ENCODE results near the gene CAMSAP1.

Gene CAMSAP1

GRCh38 chr9:135849181-135849580 lies 58.2 kb downstream of the CAMSAP1 start:
- no peak overlapping the region for H3K23ac ChIP-seq (ENCODE audit: low read depth, low read length, poor library complexity)
- no peak overlapping the region for H4K91ac ChIP-seq (ENCODE audit: low read depth, low read length, poor library complexity)
- no peak overlapping the region for H3K9ac ChIP-seq (ENCODE audit: low read depth, low read length, poor library complexity)
- no peaks in the 10 kb centered on the region for H3K27me3 ChIP-seq (ENCODE audit: control insufficient read depth in 3 of 3, insufficient read depth in 3 of 3, low read depth in 1 of 3, low read length in 3 of 3)
- H4K8ac ChIP-seq (ENCODE audit: low read depth, low read length): no peak overlapping the region
- no peak overlapping the region for H3K4ac ChIP-seq (ENCODE audit: low read length)
- H3K14ac ChIP-seq (ENCODE audit: low read length): no peak overlapping the region
- no peak overlapping the region for H3K18ac ChIP-seq (ENCODE audit: low read length)
- H2AK5ac ChIP-seq (ENCODE audit: low read depth, low read length): no peak overlapping the region
- no peak for DNase-seq (ENCODE audit: low spot score)
- H3K4me1 ChIP-seq (ENCODE audit: control insufficient read depth in 2 of 2, insufficient read depth in 1 of 2, low read depth in 1 of 2, low read length in 2 of 2): peaks cover 5 to 6% of the 10 kb centered on the region in 2 donors
- no peak overlapping the region for H2BK5ac ChIP-seq (ENCODE audit: low read length)
- no peak overlapping the region for H2BK12ac ChIP-seq (ENCODE audit: low read length)
- no peak overlapping the region for H2AFZ ChIP-seq (ENCODE audit: low read length)
- peaks cover 18 to 71% of the 10 kb centered on the region in 2 donors for H3K36me3 ChIP-seq (replicated peaks in 1 of 2; ENCODE audit: control insufficient read depth in 2 of 2, insufficient read depth in 2 of 2, low read length in 2 of 2)
- H2BK15ac ChIP-seq (ENCODE audit: low read length): no peak overlapping the region
- H3K79me1 ChIP-seq (ENCODE audit: low read depth, low read length): peaks cover 8% of the 10 kb centered on the region
- no peak overlapping the region for H3K4me3 ChIP-seq (ENCODE audit: low read length in 2 of 2)
- no peak overlapping the region for H2BK120ac ChIP-seq (ENCODE audit: low read depth, low read length)
- no peak overlapping the region for H3K27ac ChIP-seq (replicated peaks; ENCODE audit: low read length)
- WGBS, 2 donors (ENCODE audit: extremely low coverage in 2 of 2, insufficient read length in 2 of 2, insufficient replicate concordance in 1 of 2): no CpG with 5 or more reads among the region's 8 CpGs
- peaks cover 0 to 11% of the 10 kb centered on the region in 2 donors for H3K9me3 ChIP-seq (replicated peaks in 1 of 2; ENCODE audit: control insufficient read depth in 2 of 2, insufficient read depth in 1 of 2, low read depth in 1 of 2, low read length in 2 of 2)
- no peak overlapping the region for H3K4me2 ChIP-seq (ENCODE audit: insufficient read depth, low read length, poor library complexity, severe bottlenecking)

- Histone ChIP-seq H4K91ac (ENCODE audit: low read depth, low read length, poor library complexity) (no peak overlapping the region), H3K14ac (ENCODE audit: low read length) (no peak overlapping the region), H3K9me3 (replicated peaks in 1 of 2; ENCODE audit: control insufficient read depth in 2 of 2, insufficient read depth in 1 of 2, low read depth in 1 of 2, low read length in 2 of 2) (peaks cover 0 to 15% of the 10 kb centered on the region in 2 donors), H4K8ac (ENCODE audit: low read depth, low read length) (no peak overlapping the region), H3K36me3 (replicated peaks in 1 of 2; ENCODE audit: control insufficient read depth in 2 of 2, insufficient read depth in 2 of 2, low read length in 2 of 2) (peaks cover 18 to 68% of the 10 kb centered on the region in 2 donors), H2BK120ac (ENCODE audit: low read depth, low read length) (no peak overlapping the region), H3K27me3 (ENCODE audit: control insufficient read depth in 3 of 3, insufficient read depth in 3 of 3, low read depth in 1 of 3, low read length in 3 of 3) (no peaks in the 10 kb centered on the region), H3K18ac (ENCODE audit: low read length) (no peak overlapping the region), H3K79me1 (ENCODE audit: low read depth, low read length) (peaks cover 8% of the 10 kb centered on the region), H3K27ac (replicated peaks; ENCODE audit: low read length) (no peak overlapping the region), H3K4me3 (ENCODE audit: low read length in 2 of 2) (no peak overlapping the region), H2BK12ac (ENCODE audit: low read length) (no peak overlapping the region), H3K4me2 (ENCODE audit: insufficient read depth, low read length, poor library complexity, severe bottlenecking) (no peak overlapping the region), H3K9ac (ENCODE audit: low read depth, low read length, poor library complexity) (no peak overlapping the region), H2BK15ac (ENCODE audit: low read length) (no peak overlapping the region), H3K4me1 (ENCODE audit: control insufficient read depth in 2 of 2, insufficient read depth in 1 of 2, low read depth in 1 of 2, low read length in 2 of 2) (peaks cover 5 to 6% of the 10 kb centered on the region in 2 donors), H2AFZ (ENCODE audit: low read length) (no peak overlapping the region), H3K23ac (ENCODE audit: low read depth, low read length, poor library complexity) (no peak overlapping the region), H3K4ac (ENCODE audit: low read length) (no peak overlapping the region), H2AK5ac (ENCODE audit: low read depth, low read length) (no peak overlapping the region), H2BK5ac (ENCODE audit: low read length) (no peak overlapping the region)
- no peak for DNase-seq (ENCODE audit: low spot score)
- WGBS, 2 donors (ENCODE audit: extremely low coverage in 2 of 2, insufficient read length in 2 of 2, insufficient replicate concordance in 1 of 2): no CpG with 5 or more reads among the region's 13 CpGs
Observed at GRCh38 chr9:135848341-135849047, 58.9 kb downstream of the CAMSAP1 start.

GRCh38 chr9:135847833-135848232 lies 59.5 kb downstream of the CAMSAP1 start:
- Histone ChIP-seq H3K27me3 (ENCODE audit: control insufficient read depth in 3 of 3, insufficient read depth in 3 of 3, low read depth in 1 of 3, low read length in 3 of 3) (no peaks in the 10 kb centered on the region), H2BK120ac (ENCODE audit: low read depth, low read length) (no peak overlapping the region), H3K27ac (replicated peaks; ENCODE audit: low read length) (no peak overlapping the region), H3K9me3 (replicated peaks in 1 of 2; ENCODE audit: control insufficient read depth in 2 of 2, insufficient read depth in 1 of 2, low read depth in 1 of 2, low read length in 2 of 2) (peaks cover 0 to 15% of the 10 kb centered on the region in 2 donors), H4K91ac (ENCODE audit: low read depth, low read length, poor library complexity) (no peak overlapping the region), H3K79me1 (ENCODE audit: low read depth, low read length) (peaks cover 8% of the 10 kb centered on the region), H3K4me1 (ENCODE audit: control insufficient read depth in 2 of 2, insufficient read depth in 1 of 2, low read depth in 1 of 2, low read length in 2 of 2) (peaks cover 5 to 6% of the 10 kb centered on the region in 2 donors), H3K18ac (ENCODE audit: low read length) (no peak overlapping the region), H4K8ac (ENCODE audit: low read depth, low read length) (no peak overlapping the region), H3K4me2 (ENCODE audit: insufficient read depth, low read length, poor library complexity, severe bottlenecking) (no peak overlapping the region), H3K4me3 (ENCODE audit: low read length in 2 of 2) (no peak overlapping the region), H2AFZ (ENCODE audit: low read length) (no peak overlapping the region), H2AK5ac (ENCODE audit: low read depth, low read length) (no peak overlapping the region), H3K9ac (ENCODE audit: low read depth, low read length, poor library complexity) (no peak overlapping the region), H3K14ac (ENCODE audit: low read length) (no peak overlapping the region), H2BK15ac (ENCODE audit: low read length) (no peak overlapping the region), H3K4ac (ENCODE audit: low read length) (no peak overlapping the region), H2BK12ac (ENCODE audit: low read length) (no peak overlapping the region), H2BK5ac (ENCODE audit: low read length) (no peak overlapping the region), H3K36me3 (replicated peaks in 1 of 2; ENCODE audit: control insufficient read depth in 2 of 2, insufficient read depth in 2 of 2, low read length in 2 of 2) (peaks cover 15 to 61% of the 10 kb centered on the region in 2 donors), H3K23ac (ENCODE audit: low read depth, low read length, poor library complexity) (no peak overlapping the region)
- WGBS, 2 donors (ENCODE audit: extremely low coverage in 2 of 2, insufficient read length in 2 of 2, insufficient replicate concordance in 1 of 2): no CpG with 5 or more reads among the region's 1 CpG
- no peak for DNase-seq (ENCODE audit: low spot score)

GRCh38 chr9:135840539-135840938 lies 66.8 kb downstream of the CAMSAP1 start:
- H3K9me3 ChIP-seq (replicated peaks in 1 of 2; ENCODE audit: control insufficient read depth in 2 of 2, insufficient read depth in 1 of 2, low read depth in 1 of 2, low read length in 2 of 2): peaks cover 2 to 6% of the 10 kb centered on the region in 2 donors
- peaks cover 18 to 59% of the 10 kb centered on the region in 2 donors for H3K36me3 ChIP-seq (replicated peaks in 1 of 2; ENCODE audit: control insufficient read depth in 2 of 2, insufficient read depth in 2 of 2, low read length in 2 of 2)
- no peak overlapping the region for H3K23ac ChIP-seq (ENCODE audit: low read depth, low read length, poor library complexity)
- H2AFZ ChIP-seq (ENCODE audit: low read length): no peak overlapping the region
- no peak overlapping the region for H3K4ac ChIP-seq (ENCODE audit: low read length)
- H3K4me2 ChIP-seq (ENCODE audit: insufficient read depth, low read length, poor library complexity, severe bottlenecking): no peak overlapping the region
- H3K4me1 ChIP-seq (ENCODE audit: control insufficient read depth in 2 of 2, insufficient read depth in 1 of 2, low read depth in 1 of 2, low read length in 2 of 2): peaks cover 0 to 7% of the 10 kb centered on the region in 2 donors
- H4K91ac ChIP-seq (ENCODE audit: low read depth, low read length, poor library complexity): no peak overlapping the region
- no peak overlapping the region for H3K27ac ChIP-seq (replicated peaks; ENCODE audit: low read length)
- DNase-seq (ENCODE audit: low spot score): no peak
- H3K9ac ChIP-seq (ENCODE audit: low read depth, low read length, poor library complexity): no peak overlapping the region
- no peak overlapping the region for H3K4me3 ChIP-seq (ENCODE audit: low read length in 2 of 2)
- H2BK5ac ChIP-seq (ENCODE audit: low read length): no peak overlapping the region
- peaks cover 34% of the 10 kb centered on the region for H3K79me1 ChIP-seq (ENCODE audit: low read depth, low read length)
- H2BK12ac ChIP-seq (ENCODE audit: low read length): no peak overlapping the region
- WGBS, 2 donors (ENCODE audit: extremely low coverage in 2 of 2, insufficient read length in 2 of 2, insufficient replicate concordance in 1 of 2): no CpG with 5 or more reads among the region's 7 CpGs
- no peak overlapping the region for H2BK120ac ChIP-seq (ENCODE audit: low read depth, low read length)
- no peak overlapping the region for H2AK5ac ChIP-seq (ENCODE audit: low read depth, low read length)
- no peak overlapping the region for H4K8ac ChIP-seq (ENCODE audit: low read depth, low read length)
- no peak overlapping the region for H2BK15ac ChIP-seq (ENCODE audit: low read length)
- no peak overlapping the region for H3K18ac ChIP-seq (ENCODE audit: low read length)
- peaks cover 0 to 2% (median 0%) of the 10 kb centered on the region in 3 experiments for H3K27me3 ChIP-seq (ENCODE audit: control insufficient read depth in 3 of 3, insufficient read depth in 3 of 3, low read depth in 1 of 3, low read length in 3 of 3)
- H3K14ac ChIP-seq (ENCODE audit: low read length): no peak overlapping the region
